Activated gamma-delta T cell treated with Interleukin-2 at 50 U/mL for 16 hours (primary cell): ENCODE data around the gene RBFOX2.
"Not testable (repeated sequence)": the region's sequence is repeated elsewhere in the genome, so short reads cannot be mapped to it uniquely, and the experiment has no call there.

Experiments used
- DNase-seq: peaks from one replicate; pipeline ENCODE4 v3.0.0-alpha.2; 2020

RBFOX2 gene

GRCh38 chr22:36008131-36008530, 20.5 kb downstream of the RBFOX2 start:
- no peak for DNase-seq

- DNase-seq, result no peak
These were observed 24.5 kb downstream of the RBFOX2 start for GRCh38 chr22:36003972-36004674.

GRCh38 chr22:36002718-36003260, 25.8 kb downstream of the RBFOX2 start:
- DNase-seq, result no peak

GRCh38 chr22:36002084-36002483, 26.5 kb downstream of the RBFOX2 start:
- DNase-seq, result no peak

GRCh38 chr22:35998748-35999147, 29.9 kb downstream of the RBFOX2 start:
- DNase-seq, result no peak

- DNase-seq, result no peak
These were observed 31.2 kb downstream of the RBFOX2 start for GRCh38 chr22:35997438-35997837.

GRCh38 chr22:35996596-35996995, 32.0 kb downstream of the RBFOX2 start:
- no peak for DNase-seq

- no peak for DNase-seq
These were observed 32.9 kb downstream of the RBFOX2 start for GRCh38 chr22:35995772-35996171.

GRCh38 chr22:35995348-35995747, 33.3 kb downstream of the RBFOX2 start:
- DNase-seq, result no peak

- DNase-seq, result not testable (repeated sequence)
These were observed 34.9 kb downstream of the RBFOX2 start for GRCh38 chr22:35993727-35994126.

- no peak for DNase-seq
These were observed 35.4 kb downstream of the RBFOX2 start for GRCh38 chr22:35993048-35993714.

GRCh38 chr22:35991168-35991567, 37.5 kb downstream of the RBFOX2 start:
- no peak for DNase-seq

- DNase-seq, result no peak
These were observed 40.6 kb downstream of the RBFOX2 start for GRCh38 chr22:35988030-35988429.

- DNase-seq, result no peak
These were observed 41.1 kb downstream of the RBFOX2 start for GRCh38 chr22:35987487-35987886.

- DNase-seq, result no peak
These were observed 42.5 kb downstream of the RBFOX2 start for GRCh38 chr22:35986088-35986487.

- DNase-seq, result no peak
These were observed 43.3 kb downstream of the RBFOX2 start for GRCh38 chr22:35985371-35985770.

- no peak for DNase-seq
These were observed 44.1 kb downstream of the RBFOX2 start for GRCh38 chr22:35984183-35985175.

GRCh38 chr22:35981900-35982299, 46.7 kb downstream of the RBFOX2 start:
- DNase-seq, result no peak

GRCh38 chr22:35978889-35979288, 49.7 kb downstream of the RBFOX2 start:
- no peak for DNase-seq

GRCh38 chr22:35978201-35978600, 50.4 kb downstream of the RBFOX2 start:
- no peak for DNase-seq

GRCh38 chr22:35977136-35977535, 51.5 kb downstream of the RBFOX2 start:
- no peak for DNase-seq

GRCh38 chr22:35973388-35973787, 55.2 kb downstream of the RBFOX2 start:
- DNase-seq, result no peak

GRCh38 chr22:35972559-35972958, 56.1 kb downstream of the RBFOX2 start:
- DNase-seq, result no peak
